ENCODE data around the gene RPS14. TPM values are rescaled to one million over a fixed set of nuclear protein-coding genes. Genes with fewer than 3 reads are reported as not detected.

RPS14 gene
- total RNA-seq, 1 donor from 2014 or later: 3,639 TPM

DNA sequence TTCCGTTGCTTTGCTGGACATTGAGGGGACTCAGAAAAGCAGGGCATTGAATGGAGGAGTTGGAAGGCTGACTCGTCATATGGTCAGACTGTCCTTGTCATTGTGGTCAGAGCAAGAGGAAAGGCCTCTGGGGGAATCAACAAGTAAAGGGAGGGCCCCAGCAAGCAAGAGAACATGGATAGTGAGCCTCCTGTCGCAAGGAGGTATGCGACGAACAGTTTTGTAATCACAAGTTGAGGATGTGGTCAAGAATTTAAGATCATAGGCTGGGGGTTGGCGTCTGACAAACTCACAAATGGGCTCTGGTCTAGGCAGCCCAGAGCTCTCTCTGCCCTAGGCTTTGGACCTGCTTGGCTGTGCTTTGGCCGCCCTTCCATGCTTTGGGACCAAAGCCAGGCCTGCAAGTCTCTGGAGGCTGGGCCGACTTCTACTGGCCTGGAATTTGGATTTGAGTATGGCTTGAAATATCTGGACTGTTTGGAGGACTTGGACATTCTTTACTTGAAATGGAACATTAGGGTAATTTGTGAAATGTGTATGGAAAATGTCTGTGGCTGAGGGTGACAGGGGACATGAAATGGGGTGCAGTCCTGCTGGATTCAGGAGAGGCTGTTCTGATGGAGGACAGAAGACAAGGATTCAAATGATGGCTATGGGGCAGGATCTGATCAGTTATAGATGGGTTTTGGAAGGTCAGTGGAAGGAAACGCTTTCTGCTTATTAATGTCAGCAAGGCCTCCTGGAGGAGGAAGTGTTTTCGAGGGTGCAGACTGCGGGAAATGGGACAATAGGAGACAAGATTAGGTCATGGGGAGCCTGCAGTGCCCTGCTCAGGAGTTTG lies 39.2 kb upstream of the RPS14 start:
- DNase-seq (ENCODE audit: low spot score): no peak
- Histone ChIP-seq H3K4me2 (peak overlapping the region; percentile 14), H3K79me2 (ENCODE audit: low read depth) (peaks cover 75% of the 10 kb centered on the region), H3K4me3 (no peak overlapping the region), H3K27ac (no peak overlapping the region), H3K4me1 (peaks cover 50% of the 10 kb centered on the region), H4K20me1 (ENCODE audit: low read depth) (peaks cover 48% of the 10 kb centered on the region), H2AFZ (replicated peaks) (no peak overlapping the region), H3K9me3 (ENCODE audit: low read depth) (no peaks in the 10 kb centered on the region), H3F3A (ENCODE audit: low read depth) (peaks cover 42% of the 10 kb centered on the region), H3K27me3 (no peaks in the 10 kb centered on the region), H3K9ac (no peak overlapping the region), H3K36me3 (no peaks in the 10 kb centered on the region)
- Mint-ChIP-seq H3K27me3 (ENCODE audit: insufficient read depth, low read depth) (peaks cover 8% of the 10 kb centered on the region), H3K4me3 (peak overlapping the region; percentile 84), H3K4me1 (peaks cover 58% of the 10 kb centered on the region), H3K27ac (peak overlapping the region; percentile 36), H3K9me3 (no peaks in the 10 kb centered on the region), H3K36me3 (peaks cover 2% of the 10 kb centered on the region)
- TF ChIP-seq EZH2phosphoT487 (IDR thresholded peaks at IDR 0.05) (no peak), EZH2 (IDR thresholded peaks at IDR 0.05) (no peak)
- TF ChIP-seq, protein P1, sequence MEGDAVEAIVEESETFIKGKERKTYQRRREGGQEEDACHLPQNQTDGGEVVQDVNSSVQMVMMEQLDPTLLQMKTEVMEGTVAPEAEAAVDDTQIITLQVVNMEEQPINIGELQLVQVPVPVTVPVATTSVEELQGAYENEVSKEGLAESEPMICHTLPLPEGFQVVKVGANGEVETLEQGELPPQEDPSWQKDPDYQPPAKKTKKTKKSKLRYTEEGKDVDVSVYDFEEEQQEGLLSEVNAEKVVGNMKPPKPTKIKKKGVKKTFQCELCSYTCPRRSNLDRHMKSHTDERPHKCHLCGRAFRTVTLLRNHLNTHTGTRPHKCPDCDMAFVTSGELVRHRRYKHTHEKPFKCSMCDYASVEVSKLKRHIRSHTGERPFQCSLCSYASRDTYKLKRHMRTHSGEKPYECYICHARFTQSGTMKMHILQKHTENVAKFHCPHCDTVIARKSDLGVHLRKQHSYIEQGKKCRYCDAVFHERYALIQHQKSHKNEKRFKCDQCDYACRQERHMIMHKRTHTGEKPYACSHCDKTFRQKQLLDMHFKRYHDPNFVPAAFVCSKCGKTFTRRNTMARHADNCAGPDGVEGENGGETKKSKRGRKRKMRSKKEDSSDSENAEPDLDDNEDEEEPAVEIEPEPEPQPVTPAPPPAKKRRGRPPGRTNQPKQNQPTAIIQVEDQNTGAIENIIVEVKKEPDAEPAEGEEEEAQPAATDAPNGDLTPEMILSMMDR (IDR thresholded peaks at IDR 0.05): no peak

DNA sequence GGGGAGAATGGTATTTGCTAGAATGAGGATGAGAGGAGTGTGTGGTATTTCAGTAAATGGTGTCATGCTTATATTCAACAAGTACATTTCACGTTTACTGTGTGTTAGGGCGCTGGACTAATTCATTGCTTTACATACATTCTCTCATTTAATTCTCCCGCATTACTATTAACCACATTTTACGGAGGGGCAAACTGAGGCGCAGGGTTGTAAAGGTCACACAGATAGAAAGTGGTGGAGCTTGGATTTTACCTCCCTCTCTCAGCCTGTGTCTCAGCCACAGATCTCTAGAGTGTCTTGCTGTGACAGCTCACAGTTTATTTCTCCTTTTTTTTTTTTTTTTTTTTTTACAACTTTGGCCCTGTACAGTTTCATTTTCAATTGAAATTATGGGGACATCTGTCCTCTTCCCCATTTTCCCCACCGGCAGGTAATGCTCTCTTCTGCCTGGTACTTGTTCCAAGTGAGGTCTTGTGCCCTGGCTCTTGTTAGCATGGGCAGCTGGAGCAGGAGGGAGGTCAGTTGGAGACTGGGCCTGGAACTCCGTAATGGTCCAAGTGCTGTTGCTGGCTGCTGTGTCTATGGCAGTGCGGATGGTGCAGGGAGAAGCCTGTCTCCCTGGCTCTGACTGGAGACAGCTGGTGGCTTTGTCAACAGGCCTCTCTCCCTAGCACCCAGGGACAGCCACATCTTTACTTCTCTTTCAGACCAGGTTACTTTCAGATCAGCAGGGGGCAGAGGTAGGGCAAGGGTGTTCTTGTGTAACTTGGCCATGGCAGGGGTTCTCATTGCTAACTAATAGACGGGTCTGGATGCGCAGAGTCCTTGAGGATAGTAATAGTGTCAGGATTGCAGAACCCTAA lies 37.9 kb upstream of the RPS14 start:
- H3K9ac ChIP-seq: no peak overlapping the region
- peaks cover 48% of the 10 kb centered on the region for H4K20me1 ChIP-seq (ENCODE audit: low read depth)

DNA sequence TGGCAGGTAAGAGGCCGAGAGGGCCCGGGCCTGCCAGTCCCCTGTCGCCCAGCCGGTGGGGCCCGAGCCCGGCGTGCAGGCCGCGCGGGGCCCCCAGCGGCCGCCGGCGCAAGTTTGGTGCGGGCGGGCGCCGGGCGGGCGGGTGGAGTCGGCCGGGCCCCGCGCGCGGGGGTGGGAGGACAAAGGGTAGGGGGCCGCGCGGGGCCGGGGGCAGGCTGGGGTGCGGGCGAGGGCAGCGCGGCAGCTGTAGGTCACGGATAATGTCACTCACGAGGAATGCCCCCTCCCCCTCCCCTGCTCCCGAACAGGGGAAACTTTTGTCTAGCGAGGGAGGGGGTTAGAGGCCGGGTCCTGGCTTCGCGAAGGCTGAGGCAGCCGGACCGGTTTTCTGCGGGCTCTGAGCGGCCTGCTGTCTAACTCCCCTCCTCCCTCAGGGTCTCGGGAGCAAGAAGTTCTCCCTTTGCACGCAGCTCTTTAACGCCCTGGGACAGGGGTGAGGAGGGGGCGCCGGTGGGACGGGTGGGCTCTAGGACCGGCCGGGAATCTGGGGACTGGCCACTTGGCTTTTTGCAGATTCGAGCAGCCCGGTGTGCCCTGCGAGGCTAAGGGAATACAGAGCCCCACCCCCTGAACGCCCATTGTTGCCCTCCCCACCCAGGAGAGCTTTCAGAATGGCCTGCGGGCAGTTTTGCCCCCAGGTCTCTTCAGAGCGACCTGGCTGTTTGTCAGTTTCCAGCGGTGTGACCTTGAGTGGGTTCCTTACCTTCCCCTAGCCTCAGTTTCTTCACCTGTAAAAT lies 37.1 kb upstream of the RPS14 start:
- peak overlapping the region; percentile 84 for H3K4me3 Mint-ChIP-seq
- no peaks in the 10 kb centered on the region for H3K36me3 ChIP-seq
- H3K4me1 Mint-ChIP-seq: peaks cover 60% of the 10 kb centered on the region
- peak overlapping the region; percentile 90 for H3K27ac ChIP-seq
- peaks cover 45% of the 10 kb centered on the region for H3K4me1 ChIP-seq
- H3K79me2 ChIP-seq (ENCODE audit: low read depth): peaks cover 54% of the 10 kb centered on the region
- H3K4me3 ChIP-seq: peak overlapping the region; percentile 99
- H3K27ac Mint-ChIP-seq: peak overlapping the region; percentile 72
- peaks cover 6% of the 10 kb centered on the region for H3K27me3 Mint-ChIP-seq (ENCODE audit: insufficient read depth, low read depth)
- TF ChIP-seq, protein P1 (IDR thresholded peaks at IDR 0.05): no peak
- TF ChIP-seq EZH2phosphoT487 (IDR thresholded peaks at IDR 0.05) (no peak), EZH2 (IDR thresholded peaks at IDR 0.05) (no peak)
- peak; percentile 90 for DNase-seq (ENCODE audit: low spot score)
- peak overlapping the region; percentile 92 for H3K4me2 ChIP-seq
- H2AFZ ChIP-seq (replicated peaks): no peak overlapping the region
- no peaks in the 10 kb centered on the region for H3K27me3 ChIP-seq
- H3K36me3 Mint-ChIP-seq: no peaks in the 10 kb centered on the region
- H4K20me1 ChIP-seq (ENCODE audit: low read depth): peaks cover 45% of the 10 kb centered on the region
- no peaks in the 10 kb centered on the region for H3K9me3 ChIP-seq (ENCODE audit: low read depth)
- H3K9me3 Mint-ChIP-seq: no peaks in the 10 kb centered on the region
- peaks cover 42% of the 10 kb centered on the region for H3F3A ChIP-seq (ENCODE audit: low read depth)
- H3K9ac ChIP-seq: peak overlapping the region; percentile 82

More for the DNA sequence above, 37.9 kb upstream of the RPS14 start:
- H3K9me3 ChIP-seq (ENCODE audit: low read depth): no peaks in the 10 kb centered on the region
- H3K79me2 ChIP-seq (ENCODE audit: low read depth): peaks cover 62% of the 10 kb centered on the region
- Mint-ChIP-seq H3K9me3 (no peaks in the 10 kb centered on the region), H3K27me3 (ENCODE audit: insufficient read depth, low read depth) (peaks cover 8% of the 10 kb centered on the region), H3K4me1 (peaks cover 67% of the 10 kb centered on the region), H3K27ac (peak overlapping the region; percentile 72), H3K36me3 (no peaks in the 10 kb centered on the region), H3K4me3 (peak overlapping the region; percentile 84)
- peak overlapping the region; percentile 99 for H3K4me3 ChIP-seq
- peaks cover 42% of the 10 kb centered on the region for H3F3A ChIP-seq (ENCODE audit: low read depth)
- no peaks in the 10 kb centered on the region for H3K36me3 ChIP-seq
- H3K4me2 ChIP-seq: peak overlapping the region; percentile 92
- no peak overlapping the region for H2AFZ ChIP-seq (replicated peaks)
- DNase-seq (ENCODE audit: low spot score): no peak
- H3K4me1 ChIP-seq: peaks cover 51% of the 10 kb centered on the region
- H3K27ac ChIP-seq: no peak overlapping the region
- no peaks in the 10 kb centered on the region for H3K27me3 ChIP-seq
- TF ChIP-seq EZH2 (IDR thresholded peaks at IDR 0.05) (no peak), EZH2phosphoT487 (IDR thresholded peaks at IDR 0.05) (no peak)
- TF ChIP-seq, protein P1 (IDR thresholded peaks at IDR 0.05): no peak
